CD4-positive, alpha-beta T cell (primary cell): ENCODE measurements around the gene MEGF8. TPM values are rescaled to one million over a fixed set of nuclear protein-coding genes. Genes with fewer than 3 reads are reported as not detected.

Source experiments
- ATAC-seq: fragments of 200-7000 bp; cut with Tn5 transposase; one replicate; pipeline ENCODE4 v1.10.0; 2022; ENCODE audit warnings: mild to moderate bottlenecking; ENCODE audit not compliant: poor library complexity
- CTCF ChIA-PET: fragments of 350-600 bp; sonication (Branson Sonifier 250); formaldehyde crosslinking; loops from one replicate; lab custom pipeline; 2021; ENCODE audit warnings: antibody characterized with exemption, inconsistent platforms; lab: Charles Lee
- POLR2A ChIA-PET: fragments of 350-600 bp; sonication (Branson Sonifier 250); formaldehyde crosslinking; loops from one replicate; lab custom pipeline; 2021; ENCODE audit warnings: antibody characterized with exemption, inconsistent platforms; lab: Charles Lee
- DNase-seq, 14 experiments: peaks; one replicate each; pipeline ENCODE4 v3.0.0-alpha.2; 2013 to 2020; ENCODE audit warnings: mixed read lengths in 2 of 14
- H3K27ac ChIP-seq, 2 donors: one replicate each; pipeline versions ENCODE4 v1.5.1 to v1.7.0; 2013; ENCODE audit warnings: low read length in 2 of 2, low read depth in 1 of 2, mild to moderate bottlenecking in 1 of 2
- H3K27me3 ChIP-seq, 2 experiments: 1 replicate in 1 of 2; 2 replicates in 1 of 2; pipeline versions ENCODE4 v1.6.1 to v1.7.0; 2013; ENCODE audit warnings: low read length in 2 of 2, control low read depth in 1 of 2, mild to moderate bottlenecking in 1 of 2, moderate library complexity in 1 of 2; ENCODE audit not compliant: insufficient read depth in 2 of 2, control insufficient read depth in 1 of 2
- H3K36me3 ChIP-seq: one replicate; pipeline ENCODE4 v1.6.1; 2013; ENCODE audit warnings: low read length, control low read depth; ENCODE audit not compliant: insufficient read depth
- H3K4me1 ChIP-seq: one replicate; pipeline ENCODE4 v1.6.1; 2013; ENCODE audit warnings: low read length, control low read depth; ENCODE audit not compliant: insufficient read depth
- H3K4me3 ChIP-seq: one replicate; pipeline ENCODE4 v1.5.1; 2013; ENCODE audit warnings: mild to moderate bottlenecking, low read length, moderate library complexity
- H3K9me3 ChIP-seq, 2 experiments: 1 replicate in 1 of 2; 2 replicates in 1 of 2; pipeline versions ENCODE4 v1.6.1 to v1.7.0; 2013; ENCODE audit warnings: low read length in 2 of 2, mild to moderate bottlenecking in 2 of 2, control low read depth in 1 of 2, moderate library complexity in 1 of 2; ENCODE audit not compliant: control insufficient read depth in 1 of 2, insufficient read depth in 1 of 2
- H3K27ac Mint-ChIP-seq: one replicate; pipeline ENCODE4 v1.8.0; 2020; ENCODE audit warnings: mixed read lengths
- H3K27me3 Mint-ChIP-seq: one replicate; pipeline ENCODE4 v1.8.0; 2021; ENCODE audit warnings: mixed read lengths
- H3K36me3 Mint-ChIP-seq: one replicate; pipeline ENCODE4 v1.8.0; 2021; ENCODE audit warnings: low read depth, mixed read lengths
- H3K4me1 Mint-ChIP-seq: one replicate; pipeline ENCODE4 v1.8.0; 2021; ENCODE audit warnings: low read depth, mixed read lengths
- H3K4me3 Mint-ChIP-seq: one replicate; pipeline ENCODE4 v1.8.0; 2020; ENCODE audit warnings: mild to moderate bottlenecking, mixed read lengths
- H3K9me3 Mint-ChIP-seq: one replicate; pipeline ENCODE4 v1.8.0; 2020; ENCODE audit warnings: mixed read lengths
- intact Hi-C, 2 experiments: fragments of 100-400 bp; cut with DNase I in 1 of 2; cut with micrococcal nuclease in 1 of 2; formaldehyde crosslinking; loops; one replicate each; pipeline versions ENCODE4 v1.15.1 to v1.9.0; 2023 to 2025; cut with DNase I, micrococcal nuclease
- total RNA-seq, 174 experiments: library from RNA in 2 of 174; stranded (reverse) in 2 of 174; gene quantifications; one replicate each; pipeline ENCODE4 v1.2.3 and lab custom pipeline; 2021 to 2026
- TF ChIP-seq, protein P1 (sequence below): fragments of 200-600 bp; IDR thresholded peaks from one replicate; pipeline ENCODE4 v1.8.0; 2022; ENCODE audit warnings: antibody characterized with exemption, mild to moderate bottlenecking

MEGF8 gene
- total RNA-seq, 2 experiments from 2014 or later = 4.1 to 4.2 TPM

- ChIA-PET CTCF (interaction anchor here (0.7 kb wide), 1 partner anchor 20 kb away, joined by 5 read pairs; no protein-coding TSS in a partner anchor), POLR2A (no interaction called here)
- Histone ChIP-seq H3K27ac (no peak overlapping the region), H3K4me1 (no peaks in the 10 kb centered on the region), H3K9me3 (peaks cover 0 to 7% of the 10 kb centered on the region in 2 experiments), H3K27me3 (no peaks in the 10 kb centered on the region), H3K4me3 (no peak overlapping the region), H3K36me3 (no peaks in the 10 kb centered on the region)
- H3K27me3 Mint-ChIP-seq = no peaks in the 10 kb centered on the region
- DNase-seq = no peak
- intact Hi-C loops = no loop called here
- no peak for ATAC-seq
- no peaks in the 10 kb centered on the region for H3K36me3 Mint-ChIP-seq
- H3K27ac Mint-ChIP-seq = no peak overlapping the region
- no peak overlapping the region for H3K4me3 Mint-ChIP-seq
- no peaks in the 10 kb centered on the region for H3K9me3 Mint-ChIP-seq
- TF ChIP-seq, protein P1, sequence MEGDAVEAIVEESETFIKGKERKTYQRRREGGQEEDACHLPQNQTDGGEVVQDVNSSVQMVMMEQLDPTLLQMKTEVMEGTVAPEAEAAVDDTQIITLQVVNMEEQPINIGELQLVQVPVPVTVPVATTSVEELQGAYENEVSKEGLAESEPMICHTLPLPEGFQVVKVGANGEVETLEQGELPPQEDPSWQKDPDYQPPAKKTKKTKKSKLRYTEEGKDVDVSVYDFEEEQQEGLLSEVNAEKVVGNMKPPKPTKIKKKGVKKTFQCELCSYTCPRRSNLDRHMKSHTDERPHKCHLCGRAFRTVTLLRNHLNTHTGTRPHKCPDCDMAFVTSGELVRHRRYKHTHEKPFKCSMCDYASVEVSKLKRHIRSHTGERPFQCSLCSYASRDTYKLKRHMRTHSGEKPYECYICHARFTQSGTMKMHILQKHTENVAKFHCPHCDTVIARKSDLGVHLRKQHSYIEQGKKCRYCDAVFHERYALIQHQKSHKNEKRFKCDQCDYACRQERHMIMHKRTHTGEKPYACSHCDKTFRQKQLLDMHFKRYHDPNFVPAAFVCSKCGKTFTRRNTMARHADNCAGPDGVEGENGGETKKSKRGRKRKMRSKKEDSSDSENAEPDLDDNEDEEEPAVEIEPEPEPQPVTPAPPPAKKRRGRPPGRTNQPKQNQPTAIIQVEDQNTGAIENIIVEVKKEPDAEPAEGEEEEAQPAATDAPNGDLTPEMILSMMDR = no peak
- no peaks in the 10 kb centered on the region for H3K4me1 Mint-ChIP-seq
These were observed 49.5 kb downstream of the MEGF8 start for GRCh38 chr19:42374826-42375376.

- H3K9me3 Mint-ChIP-seq = no peaks in the 10 kb centered on the region
- Histone ChIP-seq H3K36me3 (no peaks in the 10 kb centered on the region), H3K4me1 (no peaks in the 10 kb centered on the region), H3K27me3 (peaks cover 3 to 6% of the 10 kb centered on the region in 2 experiments), H3K4me3 (no peak overlapping the region), H3K9me3 (peaks cover 0 to 7% of the 10 kb centered on the region in 2 experiments), H3K27ac (no peak overlapping the region)
- ATAC-seq = no peak
- intact Hi-C loops = no loop called here
- no peaks in the 10 kb centered on the region for H3K4me1 Mint-ChIP-seq
- H3K27me3 Mint-ChIP-seq = peaks cover 3% of the 10 kb centered on the region
- H3K27ac Mint-ChIP-seq = no peak overlapping the region
- ChIA-PET POLR2A (no interaction called here), CTCF (no interaction called here)
- H3K4me3 Mint-ChIP-seq = no peak overlapping the region
- no peaks in the 10 kb centered on the region for H3K36me3 Mint-ChIP-seq
- no peak for DNase-seq
- TF ChIP-seq, protein P1 = no peak
These were observed 50.2 kb downstream of the MEGF8 start for GRCh38 chr19:42375415-42376176.

DNA sequence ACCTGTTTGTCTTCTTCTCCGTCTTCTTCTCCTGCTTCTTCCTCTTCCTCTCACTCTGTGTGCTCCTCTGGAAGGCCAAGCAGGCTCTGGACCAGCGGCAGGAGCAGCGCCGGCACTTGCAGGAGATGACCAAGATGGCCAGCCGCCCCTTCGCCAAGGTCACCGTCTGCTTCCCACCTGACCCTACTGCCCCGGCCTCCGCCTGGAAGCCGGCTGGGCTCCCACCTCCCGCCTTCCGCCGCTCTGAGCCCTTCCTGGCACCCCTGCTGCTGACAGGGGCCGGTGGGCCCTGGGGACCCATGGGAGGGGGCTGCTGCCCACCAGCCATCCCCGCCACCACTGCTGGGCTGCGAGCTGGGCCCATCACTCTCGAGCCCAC is 50.7 kb downstream of the MEGF8 start:
- Mint-ChIP-seq H3K4me1 (no peaks in the 10 kb centered on the region), H3K27ac (no peak overlapping the region), H3K4me3 (no peak overlapping the region), H3K9me3 (no peaks in the 10 kb centered on the region), H3K27me3 (peaks cover 7% of the 10 kb centered on the region), H3K36me3 (no peaks in the 10 kb centered on the region)
- Histone ChIP-seq H3K27ac (no peak overlapping the region), H3K27me3 (peaks cover 3 to 11% of the 10 kb centered on the region in 2 experiments), H3K36me3 (no peaks in the 10 kb centered on the region), H3K9me3 (peaks cover 0 to 7% of the 10 kb centered on the region in 2 experiments), H3K4me3 (no peak overlapping the region), H3K4me1 (no peaks in the 10 kb centered on the region)
- intact Hi-C loops = no loop called here
- TF ChIP-seq, protein P1 = no peak
- POLR2A ChIA-PET = no interaction called here
- DNase-seq = no peak
- ATAC-seq = no peak
- CTCF ChIA-PET = no interaction called here
